ENCODE measurements around the gene BIRC2.
"Not testable (repeated sequence)": the region's sequence is repeated elsewhere in the genome, so short reads cannot be mapped to it uniquely, and the experiment has no call there.

BIRC2 gene

GRCh38 chr11:102361086-102362031 is 14.3 kb downstream of the BIRC2 start:
- no peak for DNase-seq (ENCODE audit: low read depth in 1 of 2, low spot score in 1 of 2)
- no peak for TF ChIP-seq GABPA (IDR thresholded peaks at IDR 0.05; ENCODE audit: low read depth)
- no peak for TF ChIP-seq CTCF (IDR thresholded peaks at IDR 0.05; ENCODE audit: insufficient read depth, low read length)
- no peak for TF ChIP-seq REST (IDR thresholded peaks at IDR 0.05; ENCODE audit: insufficient replicate concordance, low read depth)
- TF ChIP-seq POLR2AphosphoS5 (IDR thresholded peaks at IDR 0.05; ENCODE audit: low read depth) = no peak
- TF ChIP-seq SPI1 (IDR thresholded peaks at IDR 0.05; ENCODE audit: borderline replicate concordance, low read depth) = no peak
- no peak overlapping the region for H3K4me3 ChIP-seq (replicated peaks; ENCODE audit: insufficient read depth, low read length)
- no peaks in the 10 kb centered on the region for H3K27me3 ChIP-seq (ENCODE audit: insufficient read depth, poor library complexity, severe bottlenecking)
- H3K27ac ChIP-seq (replicated peaks) = no peak overlapping the region

- H3K27ac ChIP-seq (replicated peaks) = no peak overlapping the region
- TF ChIP-seq SPI1 (IDR thresholded peaks at IDR 0.05; ENCODE audit: borderline replicate concordance, low read depth) (no peak), GABPA (IDR thresholded peaks at IDR 0.05; ENCODE audit: low read depth) (no peak)
Observed at GRCh38 chr11:102364991-102365390, 18.0 kb downstream of the BIRC2 start.

GRCh38 chr11:102367364-102367763 is 20.4 kb downstream of the BIRC2 start:
- no peak for DNase-seq (ENCODE audit: low read depth in 1 of 2, low spot score in 1 of 2)
- H3K27me3 ChIP-seq (ENCODE audit: insufficient read depth, poor library complexity, severe bottlenecking) = no peaks in the 10 kb centered on the region
- no peak overlapping the region for H3K27ac ChIP-seq (replicated peaks)
- H3K4me3 ChIP-seq (replicated peaks; ENCODE audit: insufficient read depth, low read length) = no peak overlapping the region
- TF ChIP-seq SPI1 (IDR thresholded peaks at IDR 0.05; ENCODE audit: borderline replicate concordance, low read depth) (no peak), POLR2AphosphoS5 (IDR thresholded peaks at IDR 0.05; ENCODE audit: low read depth) (no peak), GABPA (IDR thresholded peaks at IDR 0.05; ENCODE audit: low read depth) (no peak), REST (IDR thresholded peaks at IDR 0.05; ENCODE audit: insufficient replicate concordance, low read depth) (no peak), CTCF (IDR thresholded peaks at IDR 0.05; ENCODE audit: insufficient read depth, low read length) (no peak)

More at GRCh38 chr11:102364991-102365390, 18.0 kb downstream of the BIRC2 start:
- Histone ChIP-seq H3K4me3 (replicated peaks; ENCODE audit: insufficient read depth, low read length) (no peak overlapping the region), H3K27me3 (ENCODE audit: insufficient read depth, poor library complexity, severe bottlenecking) (no peaks in the 10 kb centered on the region)
- DNase-seq (ENCODE audit: low read depth in 1 of 2, low spot score in 1 of 2) = no peak

- TF ChIP-seq GABPA (IDR thresholded peaks at IDR 0.05; ENCODE audit: low read depth) (no peak), SPI1 (IDR thresholded peaks at IDR 0.05; ENCODE audit: borderline replicate concordance, low read depth) (no peak), REST (IDR thresholded peaks at IDR 0.05; ENCODE audit: insufficient replicate concordance, low read depth) (no peak), CTCF (IDR thresholded peaks at IDR 0.05; ENCODE audit: insufficient read depth, low read length) (no peak), POLR2AphosphoS5 (IDR thresholded peaks at IDR 0.05; ENCODE audit: low read depth) (no peak)
- H3K27ac ChIP-seq (replicated peaks) = no peak overlapping the region
- H3K27me3 ChIP-seq (ENCODE audit: insufficient read depth, poor library complexity, severe bottlenecking) = no peaks in the 10 kb centered on the region
- no peak for DNase-seq (ENCODE audit: low read depth in 1 of 2, low spot score in 1 of 2)
- no peak overlapping the region for H3K4me3 ChIP-seq (replicated peaks; ENCODE audit: insufficient read depth, low read length)
Observed at GRCh38 chr11:102368472-102368871, 21.5 kb downstream of the BIRC2 start.

GRCh38 chr11:102374633-102375424 is 27.8 kb downstream of the BIRC2 start:
- H3K27me3 ChIP-seq (ENCODE audit: insufficient read depth, poor library complexity, severe bottlenecking); DNase-seq (ENCODE audit: low read depth in 1 of 2, low spot score in 1 of 2); H3K27ac ChIP-seq (replicated peaks); H3K4me3 ChIP-seq (replicated peaks; ENCODE audit: insufficient read depth, low read length): not testable (repeated sequence)
